ENCODE data around the gene PDE6B.
A peak's percentile ranks its signal among the peaks of the same experiment; 100 is the strongest.
"Not testable (repeated sequence)": the region's sequence is repeated elsewhere in the genome, so short reads cannot be mapped to it uniquely, and the experiment has no call there.

The PDE6B gene

GRCh38 chr4:637536-638280 lies 12.3 kb downstream of the PDE6B start:
- DNase-seq, result no peak

DNA sequence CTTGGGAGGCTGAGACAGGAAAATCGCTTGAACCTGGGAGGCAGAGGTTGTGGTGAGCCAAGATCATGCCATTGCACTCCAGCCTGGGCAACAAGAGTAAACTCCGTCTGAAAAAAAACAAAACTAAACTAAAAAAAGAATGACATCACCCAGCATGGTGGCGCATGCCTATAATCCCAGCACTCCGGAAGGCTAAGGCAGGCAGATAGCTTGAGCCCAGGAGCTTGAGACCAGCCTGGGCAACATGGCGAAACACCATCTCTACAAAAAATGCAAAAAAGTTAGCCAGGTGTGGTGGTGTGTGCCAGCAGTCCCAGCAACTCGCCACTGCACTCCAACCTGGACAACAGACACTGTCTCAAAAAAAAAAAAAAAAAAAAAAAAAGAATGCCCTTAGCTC lies 17.0 kb downstream of the PDE6B start:
- not testable (repeated sequence) for DNase-seq

- DNase-seq, result no peak
These were observed 21.1 kb downstream of the PDE6B start for GRCh38 chr4:646460-646859.

DNA sequence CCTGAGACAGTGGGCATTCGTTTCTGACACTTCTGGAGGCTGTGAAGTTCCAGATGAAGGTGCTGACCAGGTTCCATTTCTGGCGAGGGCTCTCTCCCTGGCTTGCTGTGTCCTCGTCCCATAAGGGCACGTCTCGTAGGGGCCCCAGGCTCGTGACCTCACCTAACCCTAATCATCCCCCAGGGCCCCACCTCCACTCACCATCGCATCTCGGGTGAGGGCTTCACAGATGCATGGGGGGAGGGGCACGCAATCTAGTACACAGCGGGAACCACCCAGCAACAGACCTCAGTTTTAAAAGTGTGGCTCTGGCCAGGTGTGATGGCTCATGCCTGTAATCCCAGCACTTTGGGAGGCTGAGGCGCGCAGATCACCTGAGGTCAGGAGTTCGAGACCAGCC lies 22.1 kb downstream of the PDE6B start:
- no peak for DNase-seq

DNA sequence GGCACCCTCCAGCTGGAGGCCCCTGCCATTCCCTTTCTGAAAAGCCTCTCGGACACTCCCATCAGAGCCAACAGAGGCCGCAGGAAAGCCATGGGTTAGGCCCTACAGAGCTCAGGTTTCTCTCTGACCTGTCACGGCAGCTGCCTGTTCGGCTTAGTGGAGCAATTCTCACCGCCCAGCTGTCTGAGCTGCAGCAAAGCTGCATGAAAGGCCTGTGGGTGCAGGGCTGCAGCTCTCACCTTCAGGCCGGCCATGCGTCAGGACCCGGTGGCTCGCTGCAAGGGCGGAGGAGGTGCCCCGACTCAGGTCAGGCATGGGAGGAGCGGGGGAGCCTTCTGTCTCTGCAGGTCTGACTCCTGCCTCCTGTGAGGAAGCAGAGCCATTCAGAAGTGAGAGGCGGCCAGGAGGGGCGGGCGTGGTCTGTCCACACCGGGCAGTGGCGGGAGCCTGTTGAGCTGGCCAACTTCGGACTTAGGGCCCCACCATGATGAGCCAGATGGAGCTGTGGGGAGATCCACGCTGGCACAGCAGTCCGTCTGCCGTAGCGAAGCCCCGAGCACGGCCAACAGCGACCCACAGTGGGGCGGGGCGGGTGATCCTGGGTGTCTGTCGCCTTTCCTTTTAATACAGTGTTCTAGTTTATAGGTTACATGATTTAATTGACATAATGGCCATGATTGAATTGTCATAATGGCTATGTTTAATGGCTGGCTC lies 23.4 kb downstream of the PDE6B start:
- DNase-seq, result peak; percentile 43

GRCh38 chr4:649293-649625 lies 23.9 kb downstream of the PDE6B start:
- DNase-seq, result no peak

- DNase-seq, result no peak
These were observed 24.5 kb downstream of the PDE6B start for GRCh38 chr4:649751-650310.

- DNase-seq, result no peak
These were observed 25.1 kb downstream of the PDE6B start for GRCh38 chr4:650461-650860.

- DNase-seq, result peak; percentile 64
These were observed 25.8 kb downstream of the PDE6B start for GRCh38 chr4:650951-651883.

GRCh38 chr4:651884-652642 lies 26.7 kb downstream of the PDE6B start:
- no peak for DNase-seq

- DNase-seq, result no peak
These were observed 27.9 kb downstream of the PDE6B start for GRCh38 chr4:653080-653821.

- DNase-seq, result no peak
These were observed 28.6 kb downstream of the PDE6B start for GRCh38 chr4:653831-654502.

DNA sequence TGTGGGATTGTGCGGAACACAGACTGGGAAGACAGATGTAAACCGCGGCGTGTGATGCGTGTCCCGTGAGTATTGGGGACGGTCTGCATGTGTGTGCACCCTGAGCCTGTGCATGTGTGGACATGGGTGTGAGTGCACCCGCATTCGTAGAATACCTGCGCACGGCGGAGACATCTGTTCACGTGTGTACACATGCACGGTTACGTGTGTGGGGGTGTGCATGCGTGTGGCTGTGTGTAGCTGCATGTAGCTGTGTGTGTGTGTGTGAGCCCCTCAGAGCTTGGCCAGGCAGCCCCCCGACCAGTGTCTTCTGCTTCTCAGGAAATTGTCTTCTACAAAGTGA lies 29.1 kb downstream of the PDE6B start:
- no peak for DNase-seq

- DNase-seq, result no peak
These were observed 29.6 kb downstream of the PDE6B start for GRCh38 chr4:654871-655463.

DNA sequence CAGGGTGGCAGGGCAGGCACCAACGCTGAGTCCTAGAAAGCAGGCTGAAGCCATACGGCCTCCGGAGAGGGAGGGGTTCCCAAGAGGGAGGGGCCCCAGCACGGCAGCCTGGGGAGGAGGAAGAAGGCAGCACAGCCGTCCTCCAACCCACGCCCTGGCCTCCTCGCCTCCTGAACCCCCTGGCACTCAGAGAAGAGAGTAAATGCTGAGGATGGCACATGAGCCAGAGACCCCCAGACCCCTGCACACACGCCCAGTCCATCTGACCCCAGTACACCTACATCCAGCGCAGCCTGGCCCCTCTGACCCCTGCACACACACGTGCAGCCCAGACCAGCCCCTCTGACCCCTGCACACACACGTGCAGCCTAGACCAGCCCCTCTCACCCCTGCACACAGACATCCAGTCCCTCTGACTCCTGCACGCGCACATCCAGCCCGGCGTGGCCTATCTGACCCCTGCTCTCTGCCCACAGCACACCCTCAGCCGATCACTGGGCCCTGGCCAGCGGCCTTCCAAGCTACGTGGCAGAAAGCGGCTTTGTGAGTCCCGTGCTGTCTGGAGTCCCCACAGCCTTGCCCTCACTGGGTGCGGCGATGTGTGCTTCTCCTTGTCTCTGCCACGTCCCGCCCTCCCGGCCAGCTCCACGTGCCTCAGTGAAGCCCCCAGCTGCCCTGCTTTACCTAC lies 30.2 kb downstream of the PDE6B start:
- DNase-seq, result no peak

GRCh38 chr4:656436-657337 lies 31.3 kb downstream of the PDE6B start:
- DNase-seq, result no peak

DNA sequence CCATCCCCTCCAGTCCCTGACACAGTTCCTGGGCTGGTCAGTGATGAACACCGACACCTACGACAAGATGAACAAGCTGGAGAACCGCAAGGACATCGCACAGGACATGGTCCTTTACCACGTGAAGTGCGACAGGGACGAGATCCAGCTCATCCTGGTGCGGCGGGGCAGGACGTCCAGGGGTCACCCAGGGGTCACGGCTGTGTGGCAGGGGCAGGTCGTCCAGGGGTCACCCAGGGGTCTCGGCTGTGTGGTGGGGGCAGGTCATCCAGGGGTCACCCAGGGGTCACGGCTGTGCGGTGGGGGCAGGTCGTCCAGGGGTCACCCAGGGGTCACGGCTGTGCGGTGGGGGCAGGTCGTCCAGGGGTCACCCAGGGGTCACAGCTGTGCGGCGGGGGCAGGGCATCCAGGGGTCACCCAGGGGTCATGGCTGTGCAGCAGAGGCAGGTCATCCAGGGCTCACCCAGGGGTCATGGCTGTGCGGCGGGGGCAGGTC lies 32.0 kb downstream of the PDE6B start:
- no peak for DNase-seq

DNA sequence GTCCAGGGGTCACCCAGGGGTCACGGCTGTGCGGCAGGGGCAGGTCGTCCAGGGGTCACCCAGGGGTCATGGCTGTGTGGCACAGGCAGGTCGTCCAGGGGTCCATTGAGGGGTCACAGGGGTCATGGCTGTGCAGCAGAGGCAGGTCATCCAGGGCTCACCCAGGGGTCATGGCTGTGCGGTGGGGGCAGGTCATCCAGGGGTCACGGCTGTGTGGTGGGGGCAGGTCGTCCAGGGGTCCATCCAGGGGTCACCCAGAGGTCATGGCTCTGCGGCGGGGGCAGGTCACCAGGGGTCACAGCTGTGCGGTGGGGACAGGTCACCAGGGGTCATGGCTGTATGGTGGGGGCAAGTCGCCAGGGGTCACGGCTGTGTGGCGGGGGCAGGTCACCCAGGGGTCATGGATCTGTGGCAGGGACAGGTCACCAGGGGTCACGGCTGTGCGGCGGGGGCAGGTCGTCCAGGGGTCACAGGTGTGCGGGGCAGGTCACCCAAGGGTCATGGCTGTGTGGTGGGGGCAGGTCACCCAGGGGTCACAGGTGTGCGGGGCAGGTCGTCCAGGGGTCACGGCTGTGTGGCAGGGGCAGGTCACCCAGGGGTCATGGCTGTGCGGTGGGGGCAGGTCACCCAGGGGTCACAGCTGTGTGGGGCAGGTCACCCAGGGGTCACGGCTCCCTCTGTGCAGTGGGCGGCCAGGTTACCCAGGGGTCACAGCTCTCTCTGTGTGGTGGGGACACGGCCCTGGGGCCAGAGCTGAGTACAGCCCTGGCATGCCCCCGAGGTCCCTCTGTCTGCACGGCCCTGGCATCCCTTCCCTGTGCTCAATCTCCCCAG lies 32.7 kb downstream of the PDE6B start:
- no peak for DNase-seq
